ENCODE measurements around the gene FAM229A.
"Not testable (repeated sequence)": the region's sequence is repeated elsewhere in the genome, so short reads cannot be mapped to it uniquely, and the experiment has no call there.

FAM229A gene, protein sequence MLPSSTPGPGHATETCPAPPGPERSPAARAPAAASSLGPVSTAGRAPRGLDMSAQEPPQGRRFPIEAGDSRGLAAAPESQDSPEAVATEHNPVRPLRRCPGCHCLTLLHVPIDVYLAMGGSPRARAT

GRCh38 chr1:32362474-32363313 lies at the start of gene FAM229A, which contains the start of gene TSSK3:
Gene FAM229A (minus strand): TSS chr1:32362485. CDS start chr1:32362091, 394 bp downstream.
Gene TSSK3 (plus strand): TSS chr1:32362539. CDS start chr1:32362702, 163 bp downstream.
- DNase-seq (ENCODE audit: low spot score) = no peak

GRCh38 chr1:32411261-32411660 lies 49.0 kb upstream of the FAM229A start:
- DNase-seq (ENCODE audit: low spot score) = peak; percentile 95

- DNase-seq (ENCODE audit: low spot score) = peak; percentile 49
Observed at GRCh38 chr1:32406629-32407111, 44.4 kb upstream of the FAM229A start.

GRCh38 chr1:32405672-32406467 lies 43.6 kb upstream of the FAM229A start:
- DNase-seq (ENCODE audit: low spot score) = no peak

GRCh38 chr1:32404946-32405345 lies 42.7 kb upstream of the FAM229A start:
- DNase-seq (ENCODE audit: low spot score) = no peak

DNA sequence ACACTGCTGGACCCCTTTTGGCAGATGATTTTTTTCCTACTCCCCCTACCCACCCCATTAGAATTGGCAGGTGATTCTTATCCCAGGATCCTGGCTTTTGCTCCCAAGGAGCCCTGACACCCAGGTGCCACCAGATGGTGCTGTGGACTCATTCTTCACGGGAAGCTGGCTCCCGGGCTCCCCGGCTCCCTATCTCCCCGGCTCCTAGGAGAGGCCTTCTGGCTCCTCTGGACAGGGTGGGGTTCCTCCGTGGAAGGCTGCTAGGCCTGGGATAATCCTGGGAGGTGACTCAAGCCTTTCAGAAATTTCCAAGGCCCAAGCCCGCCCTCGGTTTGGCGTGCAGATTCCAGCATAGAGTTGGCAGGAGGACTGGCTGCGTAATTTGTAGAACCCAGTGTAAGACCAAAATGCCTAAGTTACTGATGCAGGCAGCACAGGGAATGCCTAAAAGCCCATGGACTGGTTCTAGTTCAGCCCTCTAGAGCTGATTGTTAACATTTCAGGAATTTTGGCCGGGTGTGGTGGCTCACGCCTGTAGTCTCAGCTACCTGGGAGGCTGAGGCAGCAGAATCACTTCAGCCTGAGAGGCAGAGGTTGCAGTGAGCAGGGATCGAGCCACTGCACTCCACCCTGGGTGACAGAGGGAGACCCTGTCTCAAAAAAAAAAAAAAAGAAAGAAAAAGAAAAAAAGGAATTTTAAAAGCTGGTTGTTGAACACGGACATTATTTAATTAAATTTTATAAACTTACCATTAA lies 38.8 kb upstream of the FAM229A start:
- DNase-seq (ENCODE audit: low spot score) = peak; percentile 91

- no peak for DNase-seq (ENCODE audit: low spot score)
Observed at GRCh38 chr1:32399843-32400242, 37.6 kb upstream of the FAM229A start.

DNA sequence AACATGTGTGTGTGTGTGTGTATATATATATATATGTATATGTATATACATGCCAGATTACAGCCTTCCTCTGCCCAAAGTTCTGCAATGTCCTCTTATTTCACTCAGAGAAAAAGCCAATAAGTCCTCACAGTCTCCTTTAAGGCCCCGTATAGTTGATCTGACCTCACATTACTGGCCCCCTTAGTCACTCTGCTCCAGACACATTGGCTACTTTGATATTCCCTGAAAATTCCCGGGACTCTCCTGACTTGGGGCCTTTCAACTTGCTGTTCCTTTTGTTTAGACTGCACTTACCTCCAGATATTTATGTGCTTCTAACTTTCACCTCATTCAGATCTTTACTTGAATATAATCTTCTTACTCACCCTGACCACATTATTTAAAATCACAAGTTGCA lies 36.1 kb upstream of the FAM229A start:
- no peak for DNase-seq (ENCODE audit: low spot score)

DNA sequence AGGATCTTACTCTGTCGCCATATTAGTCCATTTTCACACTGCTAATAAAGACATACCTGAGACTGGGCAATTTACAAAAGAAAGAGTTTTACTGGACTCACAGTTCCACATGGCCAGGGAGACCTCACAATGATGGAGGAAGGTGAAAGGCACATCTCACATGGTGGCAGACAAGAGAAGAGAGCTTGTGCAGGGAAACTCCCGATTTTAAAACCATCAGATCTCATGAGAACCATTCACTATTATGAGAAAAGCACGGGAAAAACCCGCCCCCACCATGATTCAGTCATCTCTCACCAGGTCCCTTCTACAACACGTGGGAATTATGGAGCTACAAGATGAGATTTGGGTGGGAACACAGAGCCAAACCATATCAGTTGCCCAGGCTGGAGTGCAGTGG lies 34.2 kb upstream of the FAM229A start:
- not testable (repeated sequence) for DNase-seq (ENCODE audit: low spot score)

GRCh38 chr1:32394890-32395432 lies 32.7 kb upstream of the FAM229A start:
- DNase-seq (ENCODE audit: low spot score) = no peak

DNA sequence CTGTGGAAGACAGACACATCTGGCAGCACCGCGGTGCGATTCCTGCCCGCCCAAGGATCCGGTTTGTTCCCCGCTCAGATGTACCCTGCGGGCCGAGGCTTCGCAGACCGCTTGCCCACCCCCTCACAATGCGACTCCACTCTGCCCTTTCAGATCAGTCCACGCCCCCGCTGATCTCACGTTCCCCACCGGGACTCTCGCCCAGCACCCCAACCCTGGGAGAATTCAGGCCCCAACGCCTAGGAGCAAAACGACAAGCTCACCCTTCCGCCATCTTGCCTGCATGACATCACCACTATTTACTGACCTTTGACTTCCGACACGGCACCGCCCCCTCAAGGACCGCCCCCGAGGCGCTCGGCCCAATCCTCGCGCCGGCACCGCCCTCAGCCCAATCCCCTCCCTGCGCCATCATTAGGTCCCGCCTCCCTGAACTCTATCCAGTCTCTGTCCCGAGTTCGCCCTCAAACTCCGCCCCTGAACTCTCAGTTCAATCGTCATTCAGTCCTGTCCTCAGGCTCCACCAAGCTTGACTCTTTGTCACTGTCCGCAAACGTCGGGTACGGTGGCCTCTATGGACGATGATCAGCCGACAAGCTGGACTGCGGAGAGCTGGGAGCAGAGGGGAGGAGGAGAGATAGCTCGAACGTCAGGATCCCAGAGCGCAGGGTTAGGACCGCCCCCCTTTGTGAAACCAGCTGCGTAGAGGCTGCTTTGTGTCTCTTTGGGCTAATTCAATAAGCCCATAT lies 32.0 kb upstream of the FAM229A start, which contains the start of gene BSDC1:
BSDC1 (minus strand) TSS at position 301 of the 749 bp plus-strand sequence; CDS start at position 274, 27 bp downstream.
- DNase-seq (ENCODE audit: low spot score) = peak; percentile 100

GRCh38 chr1:32393832-32394140 lies 31.5 kb upstream of the FAM229A start:
- peak; percentile 33 for DNase-seq (ENCODE audit: low spot score)

DNA sequence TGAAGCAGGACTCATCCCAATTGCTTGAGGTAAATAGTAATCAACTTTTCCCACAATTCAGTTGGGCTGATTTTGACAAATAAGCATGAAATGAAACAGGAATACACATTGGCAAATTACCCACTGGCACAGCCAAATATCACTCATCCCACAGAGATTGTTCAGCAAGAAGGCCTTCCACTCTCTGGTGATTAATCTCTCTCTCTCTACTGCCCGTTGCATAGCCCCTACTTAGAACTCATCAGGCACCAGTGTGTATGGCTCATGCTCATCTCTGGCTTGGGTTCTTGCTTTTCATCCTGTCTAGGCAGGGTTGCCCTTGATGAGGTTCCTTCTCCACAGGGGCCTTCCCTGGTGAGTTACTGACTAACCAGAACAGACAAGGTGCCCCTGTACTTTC lies 30.9 kb upstream of the FAM229A start:
- no peak for DNase-seq (ENCODE audit: low spot score)

DNA sequence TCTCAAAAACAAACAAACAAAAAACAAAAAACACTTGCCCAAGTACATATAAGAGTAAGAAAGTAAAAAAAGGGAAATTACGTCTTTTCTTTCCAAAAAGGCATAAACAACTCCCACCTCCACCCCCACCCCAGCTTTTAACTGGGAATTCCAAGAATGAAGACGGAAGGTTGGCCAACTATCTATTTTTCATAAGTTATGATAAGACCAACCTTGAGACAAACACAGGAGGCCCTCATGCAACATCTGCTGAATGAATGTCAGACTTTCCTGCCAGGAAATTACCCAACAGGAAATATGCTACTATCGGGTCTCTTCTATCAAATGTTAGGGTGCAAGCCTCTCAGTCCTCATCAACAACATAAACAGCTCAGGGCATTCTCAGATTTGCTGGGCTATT lies 30.0 kb upstream of the FAM229A start:
- no peak for DNase-seq (ENCODE audit: low spot score)

DNA sequence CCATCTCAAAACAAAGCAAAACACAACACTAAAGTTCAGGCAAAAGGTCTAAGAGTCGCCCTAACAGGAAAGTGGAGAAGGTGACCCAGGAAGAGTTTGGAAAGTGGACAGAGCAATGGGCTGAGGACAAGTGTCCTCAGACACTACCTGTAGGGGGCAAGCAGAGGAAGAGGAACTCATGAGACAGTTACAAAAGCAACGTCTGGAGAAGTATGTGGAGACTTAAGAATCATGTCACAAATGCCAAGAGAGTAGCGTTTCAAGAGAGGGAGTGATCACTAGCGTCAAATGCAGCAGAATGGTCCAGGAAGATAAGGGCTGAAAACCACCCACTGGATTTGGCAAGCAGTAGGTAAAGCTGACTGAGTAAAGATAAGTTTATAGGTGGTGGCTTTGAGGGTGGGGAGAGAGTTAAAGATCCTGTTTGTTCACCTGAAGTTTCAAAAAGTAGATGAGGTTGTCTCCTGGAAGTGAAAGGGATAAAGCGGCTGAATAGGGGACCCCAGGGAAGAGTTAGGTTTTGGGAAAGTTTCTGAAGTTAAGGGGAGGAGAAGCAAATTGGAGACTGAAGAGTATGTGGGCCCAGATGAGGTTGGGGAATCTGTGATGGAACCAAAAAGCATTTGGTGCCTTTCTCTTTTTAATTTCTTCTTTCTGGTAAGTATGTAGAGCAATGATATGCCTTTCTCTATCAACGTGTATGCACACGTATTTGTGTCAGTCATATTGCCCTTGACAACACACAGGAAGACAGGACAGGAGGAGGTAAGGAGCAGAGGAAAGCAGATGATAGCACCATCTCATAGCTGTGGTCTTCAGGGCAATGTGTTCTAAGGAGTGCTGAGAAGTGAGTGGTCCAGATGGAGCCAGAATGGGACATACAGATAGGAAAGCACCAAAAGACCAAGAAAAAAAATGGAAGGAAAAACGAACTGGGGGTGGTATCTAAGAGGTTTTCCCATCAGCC lies 28.9 kb upstream of the FAM229A start:
- DNase-seq (ENCODE audit: low spot score) = no peak

- DNase-seq (ENCODE audit: low spot score) = no peak
Observed at GRCh38 chr1:32388641-32389040, 26.4 kb upstream of the FAM229A start.

GRCh38 chr1:32386676-32387392 lies 24.5 kb upstream of the FAM229A start:
- no peak for DNase-seq (ENCODE audit: low spot score)

GRCh38 chr1:32380057-32380456 lies 17.8 kb upstream of the FAM229A start:
- no peak for DNase-seq (ENCODE audit: low spot score)

Data from cerebellar cortex (tissue), 1 donor.